Suprapubic skin (tissue), 4 donors: ENCODE measurements around the gene ITPRIPL1. TPM values are rescaled to one million over a fixed set of nuclear protein-coding genes. Genes with fewer than 3 reads are reported as not detected.

Source experiments
- DNase-seq, 2 donors: peaks; one replicate each; pipeline ENCODE4 v3.0.0-alpha.2; 2019; ENCODE audit warnings: low spot score in 2 of 2
- H3K27ac ChIP-seq: fragments of 200-600 bp; sonication (generic); one replicate; pipeline ENCODE4 v1.5.1; 2019
- H3K27me3 ChIP-seq: fragments of 200-600 bp; sonication (generic); one replicate; pipeline ENCODE4 v1.5.1; 2019
- H3K36me3 ChIP-seq: fragments of 200-600 bp; sonication (generic); one replicate; pipeline ENCODE4 v1.5.1; 2019
- H3K4me1 ChIP-seq: fragments of 200-600 bp; sonication (generic); one replicate; pipeline ENCODE4 v1.5.1; 2019
- H3K4me3 ChIP-seq: fragments of 200-600 bp; sonication (generic); one replicate; pipeline ENCODE4 v1.5.1; 2019; ENCODE audit warnings: mild to moderate bottlenecking
- H3K9me3 ChIP-seq: fragments of 200-600 bp; sonication (generic); one replicate; pipeline ENCODE4 v1.5.1; 2019
- CTCF ChIP-seq, 2 donors: fragments of 200-600 bp in 1 of 2; fragments of 450-650 bp in 1 of 2; sonication (generic) in 1 of 2; IDR thresholded peaks; one replicate each; pipeline ENCODE4 v1.5.1; 2016 to 2019; ENCODE audit warnings: antibody characterized with exemption in 2 of 2, mild to moderate bottlenecking in 1 of 2, moderate library complexity in 1 of 2
- EP300 ChIP-seq: sonication (generic); formaldehyde crosslinking; IDR thresholded peaks from one replicate; pipeline ENCODE4 v1.6.1; 2017; ENCODE audit warnings: antibody characterized with exemption
- POLR2A ChIP-seq, 2 donors: fragments of 450-650 bp; IDR thresholded peaks; one replicate each; pipeline ENCODE4 v1.6.1; 2017; ENCODE audit warnings: antibody characterized with exemption in 2 of 2, mild to moderate bottlenecking in 2 of 2, moderate library complexity in 2 of 2
- POLR2AphosphoS5 ChIP-seq, 3 donors: sonication (generic); formaldehyde crosslinking; IDR thresholded peaks; one replicate each; pipeline ENCODE4 v1.6.1; 2017; ENCODE audit warnings: antibody characterized with exemption in 3 of 3
- WGBS: methylation state at CpG from one replicate; pipeline ENCODE4 v1.1.5; 2018; 5-methylcytosine and 5-hydroxymethylcytosine counted together
- total RNA-seq, 4 donors: library from RNA; depleted of rRNA; stranded (reverse); fragments of >200 nt; gene quantifications; one replicate each; pipeline ENCODE4 v1.1.0, GENCODE V29; 2016

The ITPRIPL1 gene
- total RNA-seq, 4 donors from 2014 or later = 0.86 to 2.6 (median 2.2) TPM

DNA sequence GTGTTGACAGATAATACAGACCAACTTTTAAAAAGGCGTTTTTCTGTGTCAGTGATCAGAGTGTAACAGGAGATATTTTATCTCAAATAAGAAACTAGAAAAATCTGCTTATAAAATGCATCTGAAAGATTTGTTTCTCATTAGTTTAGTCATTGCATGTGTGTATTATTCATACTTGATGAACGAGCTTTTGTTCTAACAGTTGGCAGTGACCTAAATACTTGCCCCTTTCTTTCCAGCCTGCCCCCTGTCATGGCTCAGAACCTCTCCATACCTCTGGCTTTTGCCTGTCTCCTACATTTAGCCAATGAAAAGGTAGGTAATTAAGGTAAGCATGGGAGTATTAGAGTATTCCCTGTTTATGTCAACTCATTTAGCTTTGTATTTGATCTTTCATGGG, 44.1 kb downstream of the ITPRIPL1 start:
- Histone ChIP-seq H3K4me3 (no peak overlapping the region), H3K27ac (no peak overlapping the region), H3K9me3 (no peaks in the 10 kb centered on the region), H3K36me3 (no peaks in the 10 kb centered on the region), H3K4me1 (peaks cover 2% of the 10 kb centered on the region), H3K27me3 (no peaks in the 10 kb centered on the region)
- TF ChIP-seq EP300 (no peak), POLR2AphosphoS5 (IDR thresholded peaks at IDR 0.05) (no peak), CTCF (IDR thresholded peaks at IDR 0.05) (no peak), POLR2A (IDR thresholded peaks at IDR 0.05) (no peak)
- no peak for DNase-seq
- WGBS = 83% methylated on average over 2 of the region's 2 CpGs

DNA sequence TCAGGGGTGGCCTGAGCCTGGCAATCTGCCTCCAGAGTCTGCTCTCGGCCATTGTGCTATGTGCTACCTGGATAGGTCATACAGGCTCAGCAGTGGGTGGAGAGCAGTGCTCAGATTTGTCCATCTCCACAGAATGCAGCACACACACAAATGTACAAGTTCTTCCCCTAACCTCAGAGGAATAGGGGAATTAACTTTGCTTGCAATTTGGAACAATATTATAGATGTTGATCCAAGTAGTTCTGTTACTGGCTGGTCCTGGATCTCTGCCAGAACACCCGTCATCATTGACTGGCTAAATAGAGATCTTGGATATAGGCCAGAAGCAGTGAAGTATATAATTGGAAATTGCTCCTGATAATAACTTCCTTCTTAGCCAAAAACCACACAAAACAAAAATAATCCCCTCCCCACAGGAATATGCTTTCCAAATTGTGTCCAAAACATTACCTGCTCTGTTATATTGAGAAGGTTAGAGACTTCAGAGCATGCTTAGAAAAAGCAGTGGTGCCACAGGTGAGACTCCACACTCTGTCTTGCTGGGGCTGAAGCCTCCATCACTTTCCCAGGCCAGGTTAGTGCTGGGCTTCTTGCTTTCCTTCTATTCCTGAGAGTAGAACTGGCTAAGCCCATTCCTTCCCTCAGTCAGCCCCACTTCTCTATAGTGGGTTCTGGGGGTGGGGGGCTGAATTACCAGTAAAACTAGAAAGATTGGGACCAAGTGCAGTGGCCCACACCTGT, 49.3 kb downstream of the ITPRIPL1 start:
- H3K4me3 ChIP-seq = no peak overlapping the region
- peaks cover 8% of the 10 kb centered on the region for H3K9me3 ChIP-seq
- peaks cover 6% of the 10 kb centered on the region for H3K4me1 ChIP-seq
- no peak overlapping the region for H3K27ac ChIP-seq
- no peaks in the 10 kb centered on the region for H3K36me3 ChIP-seq
- no peak for TF ChIP-seq CTCF (IDR thresholded peaks at IDR 0.05)
- TF ChIP-seq POLR2AphosphoS5 (IDR thresholded peaks at IDR 0.05) = no peak
- TF ChIP-seq EP300 = no peak
- no peak for TF ChIP-seq POLR2A (IDR thresholded peaks at IDR 0.05)
- no peaks in the 10 kb centered on the region for H3K27me3 ChIP-seq
- DNase-seq = no peak
- 11% methylated on average over 2 of the region's 2 CpGs for WGBS

Other genes with a start within 250 kb of the ITPRIPL1 start
- 1 to 10 TPM in 2 of 4 donors, under 1 TPM in 2; 0.93 to 3.6 (median 1.2) TPM for gene ADRA2B, start 208.7 kb upstream of the ITPRIPL1 start, total RNA-seq
- gene ASTL, start 186.8 kb upstream of the ITPRIPL1 start, total RNA-seq = 1 to 10 TPM in 1 of 4 donors, under 1 TPM in 1, not detected in 2; 0.87 to 1.7 TPM
- 100 to 1,000 TPM in 1 of 4 donors, 10 to 100 TPM in 3; 26.0 to 124 (median 74.1) TPM for gene DUSP2, start 179.9 kb upstream of the ITPRIPL1 start, total RNA-seq
- gene STARD7, start 116.5 kb upstream of the ITPRIPL1 start, total RNA-seq = 10 to 100 TPM; 69.4 to 92.4 (median 76.8) TPM
- 10 to 100 TPM; 39.3 to 66.5 (median 53.9) TPM for gene TMEM127, start 59.3 kb upstream of the ITPRIPL1 start, total RNA-seq
- 100 to 1,000 TPM; 107 to 143 (median 110) TPM for gene CIAO1, start 59.1 kb upstream of the ITPRIPL1 start, total RNA-seq
- 100 to 1,000 TPM in 3 of 4 donors, 10 to 100 TPM in 1; 75.8 to 150 (median 110) TPM for gene SNRNP200, start 19.8 kb upstream of the ITPRIPL1 start, total RNA-seq
- 1 to 10 TPM; 1.7 to 3.9 (median 2.6) TPM for gene NCAPH, start 10.4 kb downstream of the ITPRIPL1 start, total RNA-seq
- gene NEURL3, start 180.0 kb downstream of the ITPRIPL1 start, total RNA-seq = 1 to 10 TPM in 3 of 4 donors, under 1 TPM in 1; 0.52 to 2.6 (median 1.5) TPM
- 10 to 100 TPM; 11.4 to 22.4 (median 15.0) TPM for gene ARID5A, start 211.4 kb downstream of the ITPRIPL1 start, total RNA-seq